Endothelial cell of umbilical vein (primary cell): ENCODE data around the gene DCAF5.

Experiments used
- EZH2 ChIP-seq: IDR thresholded peaks from 2 replicates; pipeline ENCODE4 v1.6.1; 2012; ENCODE audit warnings: borderline replicate concordance, low read depth, mild to moderate bottlenecking, moderate library complexity, low read length, inconsistent platforms; ENCODE audit not compliant: severe bottlenecking
- FOS ChIP-seq: IDR thresholded peaks from 2 replicates; pipeline ENCODE4 v1.6.1; 2011; ENCODE audit warnings: mild to moderate bottlenecking, low read length, moderate library complexity, borderline replicate concordance; ENCODE audit not compliant: insufficient read depth
- JUN ChIP-seq: IDR thresholded peaks from 2 replicates; pipeline ENCODE4 v1.6.1; 2011; ENCODE audit warnings: borderline replicate concordance, low read depth; ENCODE audit not compliant: insufficient read length, insufficient read depth
- MAX ChIP-seq: IDR thresholded peaks from 2 replicates; pipeline ENCODE4 v1.6.1; 2011; ENCODE audit not compliant: insufficient read depth, insufficient read length
- MYC ChIP-seq: IDR thresholded peaks from one replicate; pipeline ENCODE4 v1.6.1; 2011; ENCODE audit warnings: mild to moderate bottlenecking, low read depth, low read length
- POLR2A ChIP-seq: IDR thresholded peaks from 2 replicates; pipeline ENCODE4 v1.6.1; 2012; ENCODE audit warnings: low read depth, mild to moderate bottlenecking, control low read depth, low read length
- POLR2AphosphoS5 ChIP-seq: IDR thresholded peaks from 2 replicates; pipeline ENCODE4 v1.6.1; 2012; ENCODE audit warnings: low read depth, mild to moderate bottlenecking, control low read depth, low read length, moderate library complexity; ENCODE audit not compliant: insufficient read depth
- TF ChIP-seq, protein P1 (sequence below), 2 donors: IDR thresholded peaks; 1 replicate in 1 of 2; 2 replicates in 1 of 2; pipeline ENCODE4 v1.5.1; 2011; ENCODE audit warnings: low read length in 2 of 2, mild to moderate bottlenecking in 2 of 2, moderate library complexity in 2 of 2, control low read depth in 1 of 2, inconsistent platforms in 1 of 2, low read depth in 1 of 2; ENCODE audit not compliant: insufficient read depth in 1 of 2; ENCODE audit errors: extremely low read depth in 1 of 2

- TF ChIP-seq, protein P1, sequence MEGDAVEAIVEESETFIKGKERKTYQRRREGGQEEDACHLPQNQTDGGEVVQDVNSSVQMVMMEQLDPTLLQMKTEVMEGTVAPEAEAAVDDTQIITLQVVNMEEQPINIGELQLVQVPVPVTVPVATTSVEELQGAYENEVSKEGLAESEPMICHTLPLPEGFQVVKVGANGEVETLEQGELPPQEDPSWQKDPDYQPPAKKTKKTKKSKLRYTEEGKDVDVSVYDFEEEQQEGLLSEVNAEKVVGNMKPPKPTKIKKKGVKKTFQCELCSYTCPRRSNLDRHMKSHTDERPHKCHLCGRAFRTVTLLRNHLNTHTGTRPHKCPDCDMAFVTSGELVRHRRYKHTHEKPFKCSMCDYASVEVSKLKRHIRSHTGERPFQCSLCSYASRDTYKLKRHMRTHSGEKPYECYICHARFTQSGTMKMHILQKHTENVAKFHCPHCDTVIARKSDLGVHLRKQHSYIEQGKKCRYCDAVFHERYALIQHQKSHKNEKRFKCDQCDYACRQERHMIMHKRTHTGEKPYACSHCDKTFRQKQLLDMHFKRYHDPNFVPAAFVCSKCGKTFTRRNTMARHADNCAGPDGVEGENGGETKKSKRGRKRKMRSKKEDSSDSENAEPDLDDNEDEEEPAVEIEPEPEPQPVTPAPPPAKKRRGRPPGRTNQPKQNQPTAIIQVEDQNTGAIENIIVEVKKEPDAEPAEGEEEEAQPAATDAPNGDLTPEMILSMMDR (IDR thresholded peaks at IDR 0.05; ENCODE audit: extremely low read depth in 1 of 2, insufficient read depth in 1 of 2, low read depth in 1 of 2, low read length in 2 of 2): no peak
- TF ChIP-seq EZH2: no peak
- no peak for TF ChIP-seq POLR2AphosphoS5
- no peak for TF ChIP-seq MYC
- TF ChIP-seq POLR2A: no peak
- no peak for TF ChIP-seq MAX
- peak; percentile 39 for TF ChIP-seq FOS
- no peak for TF ChIP-seq JUN
These were observed 138.1 kb downstream of the DCAF5 start for GRCh38 chr14:69014829-69015259.
